Heart left ventricle (tissue), 16 donors: ENCODE measurements around the gene S100A1. TPM values are rescaled to one million over a fixed set of nuclear protein-coding genes. Genes with fewer than 3 reads are reported as not detected.

Experiments
- ATAC-seq, 4 donors: fragments of 200-7000 bp; cut with Tn5 transposase; one replicate each; pipeline ENCODE4 v1.9.1; 2020 to 2022; ENCODE audit warnings: moderate library complexity in 4 of 4, mild to moderate bottlenecking in 3 of 4, moderate number of reproducible peaks in 1 of 4
- DNase-seq, 5 donors: peaks; one replicate each; pipeline ENCODE4 v3.0.0-alpha.2; 2020
- H3K27ac ChIP-seq, 12 donors: fragments of 200-600 bp; sonication (generic) in 4 of 12; one replicate each; pipeline versions ENCODE4 v1.5.0 to v1.8.0; 2016 to 2022; ENCODE audit warnings: mild to moderate bottlenecking in 2 of 12
- H3K27me3 ChIP-seq, 9 donors: fragments of 200-600 bp; sonication (generic) in 2 of 9; one replicate each; pipeline versions ENCODE4 v1.5.1 to v1.8.0; 2016 to 2022; ENCODE audit warnings: mild to moderate bottlenecking in 3 of 9
- H3K36me3 ChIP-seq, 9 donors: fragments of 200-600 bp; sonication (generic) in 2 of 9; one replicate each; pipeline versions ENCODE4 v1.5.0 to v1.8.0; 2018 to 2022; ENCODE audit warnings: mild to moderate bottlenecking in 2 of 9
- H3K4me1 ChIP-seq, 12 donors: fragments of 200-600 bp; sonication (generic) in 4 of 12; one replicate each; pipeline versions ENCODE4 v1.5.0 to v1.8.0; 2016 to 2022; ENCODE audit warnings: mild to moderate bottlenecking in 3 of 12
- H3K4me3 ChIP-seq, 12 donors: fragments of 200-600 bp; sonication (generic) in 4 of 12; one replicate each; pipeline versions ENCODE4 v1.5.0 to v1.8.0; 2017 to 2022; ENCODE audit warnings: mild to moderate bottlenecking in 9 of 12, moderate library complexity in 4 of 12
- H3K9me3 ChIP-seq, 12 donors: fragments of 200-600 bp; sonication (generic) in 4 of 12; one replicate each; pipeline versions ENCODE4 v1.5.0 to v1.8.0; 2016 to 2022; ENCODE audit warnings: mild to moderate bottlenecking in 1 of 12
- POLR2A ChIP-seq, 2 donors: fragments of 450-650 bp; IDR thresholded peaks; one replicate each; pipeline ENCODE4 v1.6.1; 2017; ENCODE audit warnings: antibody characterized with exemption in 2 of 2, mild to moderate bottlenecking in 2 of 2, moderate library complexity in 2 of 2
- WGBS, 4 donors: extraction: QIAGEN DNeasy Blood & Tissue Kit in 2 of 4; methylation state at CpG; one replicate each; pipeline versions ENCODE4 v1.1.5 to v1.1.7; 2013 to 2018; 5-methylcytosine and 5-hydroxymethylcytosine counted together
- intact Hi-C, 10 donors: fragments of 100-400 bp; cut with DNase I; formaldehyde crosslinking; loops; one replicate each; pipeline versions ENCODE4 v1.11.1 to v1.14.2; 2022
- polyA plus RNA-seq, 2 donors: library from polyadenylated mRNA; stranded (reverse); fragments of 200-250 nt; gene quantifications; one replicate each; pipeline ENCODE4 v1.2.3, GENCODE V29; 2013
- total RNA-seq, 9 donors: library from RNA; depleted of rRNA in 2 of 9; stranded (reverse); fragments of >200 nt in 2 of 9; fragmentation: NEBNext Ultra II Directional in 3 of 9; extraction: Animal tissue kit (Norgen Biotek cat#: 25700) in 3 of 9; gene quantifications; one replicate each; pipeline versions ENCODE4 v1.1.0 to v1.2.4, GENCODE V29; 2016 to 2023
- TF ChIP-seq, protein P1 (sequence below), 12 donors: fragments of 200-600 bp; sonication (generic) in 4 of 12; IDR thresholded peaks; one replicate each; pipeline versions ENCODE4 v1.5.0 to v1.8.0; 2018 to 2022; ENCODE audit warnings: antibody characterized with exemption in 12 of 12, mild to moderate bottlenecking in 5 of 12
- donor health status: ischemic (EF 13 %, LVEDD 7.1; RV severe dilation, severe dysfunction).
- donor health status: healthy with polysubstance abuse.
- donor health status: DM: no; HTN: yes; CAD: no.
- donor health status: DM: no; HTN: no; CAD: no.
- donor health status: ischemic (EF 25% LVEDD 6.9; RV normal size, moderate dysfunction).
- donor health status: ischemic (EF 25% LVEDD 5.7; RV mildly dilated, moderate dysfunction).
- donor health status: healthy.
- donor health status: DM: yes; HTN: yes; CAD: no.
- donor health status: ischemic (EF 35%, LVEDD 5.7; RV mildly dilated, moderate dysfunction).
- donor health status: nonischemic (EF 11% LVEDD 7.7; RV severe dilation, severe dysfunction).
- donor health status: DM: yes; HTN: yes; CAD: no.
- donor health status: PGD.
- donor health status: ischemic (EF 29% LVEDD 5.4; RV normal size, mild dysfunction).
- donor health status: nonischemic (EF 23%, LVEDD 6.1; RV moderate dilation, normal function).

Gene S100A1
- total and polyA plus RNA-seq, 11 donors: 752 to 3,565 (median 2,114) TPM

DNA sequence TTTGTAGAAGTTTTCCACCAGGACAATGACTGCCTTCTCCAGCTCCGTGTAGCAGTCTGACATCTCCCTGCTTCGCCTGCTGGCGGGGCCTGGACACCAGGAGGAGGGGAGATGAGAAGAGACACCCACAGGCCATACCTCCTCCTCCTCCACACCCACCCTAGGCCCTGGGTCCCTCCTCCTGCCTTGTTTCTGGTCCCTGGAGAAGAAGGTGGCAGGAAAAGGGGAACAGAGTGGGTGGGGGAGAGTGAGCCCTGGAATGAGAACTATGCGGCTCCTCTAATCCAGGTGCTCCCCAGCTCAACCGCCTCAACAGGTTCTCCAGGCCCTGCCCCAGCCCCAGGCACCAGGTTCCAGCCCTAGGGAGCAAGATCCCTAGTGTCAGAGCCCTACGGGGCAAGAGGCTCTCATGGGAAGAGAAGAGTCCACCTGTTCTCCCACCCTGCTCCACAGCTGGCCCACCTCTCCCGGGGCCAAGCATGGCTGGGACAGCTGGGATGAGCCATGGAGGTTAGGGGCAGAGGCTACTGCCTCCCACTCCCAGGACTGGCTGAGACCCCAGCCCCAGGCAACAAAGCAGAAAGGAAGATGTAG lies 20.0 kb upstream of the S100A1 start:
- H3K4me1 ChIP-seq: peaks cover 6 to 56% (median 24%) of the 10 kb centered on the region in 12 donors
- no peaks in the 10 kb centered on the region for H3K9me3 ChIP-seq
- H3K4me3 ChIP-seq: peak overlapping the region; percentile 15 to 69 (median 59)
- peak in 1 of 4 donors; percentile 35 for ATAC-seq
- WGBS, 4 donors: 56 to 75% (median 66%) methylated on average over 4 to 7 of the region's 7 CpGs
- no peak for DNase-seq
- intact Hi-C loops: no loop called here
- TF ChIP-seq, protein P1, sequence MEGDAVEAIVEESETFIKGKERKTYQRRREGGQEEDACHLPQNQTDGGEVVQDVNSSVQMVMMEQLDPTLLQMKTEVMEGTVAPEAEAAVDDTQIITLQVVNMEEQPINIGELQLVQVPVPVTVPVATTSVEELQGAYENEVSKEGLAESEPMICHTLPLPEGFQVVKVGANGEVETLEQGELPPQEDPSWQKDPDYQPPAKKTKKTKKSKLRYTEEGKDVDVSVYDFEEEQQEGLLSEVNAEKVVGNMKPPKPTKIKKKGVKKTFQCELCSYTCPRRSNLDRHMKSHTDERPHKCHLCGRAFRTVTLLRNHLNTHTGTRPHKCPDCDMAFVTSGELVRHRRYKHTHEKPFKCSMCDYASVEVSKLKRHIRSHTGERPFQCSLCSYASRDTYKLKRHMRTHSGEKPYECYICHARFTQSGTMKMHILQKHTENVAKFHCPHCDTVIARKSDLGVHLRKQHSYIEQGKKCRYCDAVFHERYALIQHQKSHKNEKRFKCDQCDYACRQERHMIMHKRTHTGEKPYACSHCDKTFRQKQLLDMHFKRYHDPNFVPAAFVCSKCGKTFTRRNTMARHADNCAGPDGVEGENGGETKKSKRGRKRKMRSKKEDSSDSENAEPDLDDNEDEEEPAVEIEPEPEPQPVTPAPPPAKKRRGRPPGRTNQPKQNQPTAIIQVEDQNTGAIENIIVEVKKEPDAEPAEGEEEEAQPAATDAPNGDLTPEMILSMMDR (IDR thresholded peaks at IDR 0.05): no peak
- TF ChIP-seq POLR2A (IDR thresholded peaks at IDR 0.05): peak in 1 of 2 donors; percentile 9
- peaks cover 0 to 35% (median 24%) of the 10 kb centered on the region in 9 donors for H3K36me3 ChIP-seq
- H3K27ac ChIP-seq: peak overlapping the region; percentile 87 to 99 (median 96)
- no peaks in the 10 kb centered on the region for H3K27me3 ChIP-seq

DNA sequence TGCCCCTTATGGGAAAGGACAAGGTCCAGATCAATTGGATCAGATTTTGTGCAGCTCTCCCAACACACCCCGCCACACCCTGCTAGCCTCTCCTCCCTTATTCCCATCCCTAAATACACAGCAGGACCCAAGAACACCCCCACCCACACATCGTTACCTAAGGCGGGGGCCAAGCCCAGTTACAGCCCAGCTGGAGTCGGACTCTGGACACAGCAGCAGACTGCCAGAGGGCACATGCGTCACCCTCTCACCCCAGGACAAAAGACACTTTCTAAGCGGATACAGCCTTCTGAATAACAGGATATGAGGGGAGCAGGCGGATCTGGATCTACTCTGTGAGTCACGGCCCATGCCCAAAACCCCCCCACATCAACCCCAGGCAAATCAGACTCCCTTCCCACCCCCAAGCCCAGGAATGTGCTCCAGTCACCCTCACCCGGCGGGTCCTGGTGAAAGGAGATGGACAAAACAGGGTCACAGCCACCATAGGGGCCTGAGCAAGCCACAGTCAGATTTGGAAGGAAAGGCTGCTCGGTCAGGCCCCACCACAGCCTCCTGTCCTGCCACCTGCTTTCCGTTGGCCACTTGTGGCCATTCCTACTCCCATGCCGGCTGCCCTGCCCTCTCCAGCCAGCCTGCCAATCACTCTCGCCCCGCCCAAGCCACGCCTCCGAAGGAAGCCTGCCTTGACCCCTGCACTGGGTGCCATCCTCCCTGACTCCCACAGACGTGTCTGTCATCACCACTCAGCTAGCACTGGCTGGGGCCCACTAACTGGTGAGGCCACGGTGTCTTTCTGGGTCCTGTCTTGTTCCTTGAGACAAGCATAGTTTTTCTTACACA lies 19.3 kb upstream of the S100A1 start:
- Histone ChIP-seq H3K9me3 (no peaks in the 10 kb centered on the region), H3K36me3 (peaks cover 0 to 35% (median 24%) of the 10 kb centered on the region in 9 donors), H3K4me3 (peak overlapping the region; percentile 15 to 69 (median 59)), H3K4me1 (peaks cover 6 to 60% (median 25%) of the 10 kb centered on the region in 12 donors), H3K27ac (peak overlapping the region; percentile 87 to 99 (median 96)), H3K27me3 (no peaks in the 10 kb centered on the region)
- whole genome bisulfite sequencing, 4 donors: 29 to 51% (median 44%) methylated on average over 15 to 19 of the region's 19 CpGs
- intact Hi-C loops: no loop called here
- peak in 1 of 2 donors; percentile 74 for TF ChIP-seq POLR2A (IDR thresholded peaks at IDR 0.05)
- TF ChIP-seq, protein P1 (IDR thresholded peaks at IDR 0.05): no peak
- ATAC-seq (peak; percentile 71 to 90 (median 74)), DNase-seq (peak; percentile 80 to 85 (median 83))

DNA sequence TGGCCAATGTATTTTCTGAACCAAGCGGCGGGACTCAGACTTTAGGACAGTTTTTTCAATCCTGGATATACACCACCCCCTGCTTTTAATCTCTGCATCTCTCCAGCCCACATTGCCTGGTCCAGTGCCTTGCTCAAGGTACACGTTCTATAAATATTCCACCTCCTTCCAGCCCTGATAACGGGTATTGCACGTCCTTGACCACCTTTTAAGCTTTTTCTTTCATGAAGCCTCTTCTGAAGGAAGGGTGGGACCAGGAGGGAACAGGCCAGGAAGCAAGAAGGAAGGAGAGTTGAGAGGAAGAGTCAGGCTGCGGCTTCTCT lies 18.7 kb upstream of the S100A1 start:
- WGBS, 4 donors: 33 to 53% (median 42%) methylated on average over 6 of the region's 6 CpGs
- H3K36me3 ChIP-seq: peaks cover 0 to 33% (median 24%) of the 10 kb centered on the region in 9 donors
- ATAC-seq (no peak), DNase-seq (no peak)
- H3K9me3 ChIP-seq: no peaks in the 10 kb centered on the region
- H3K27me3 ChIP-seq: no peaks in the 10 kb centered on the region
- intact Hi-C loops: no loop called here
- peaks cover 6 to 60% (median 25%) of the 10 kb centered on the region in 12 donors for H3K4me1 ChIP-seq
- no peak for TF ChIP-seq POLR2A (IDR thresholded peaks at IDR 0.05)
- TF ChIP-seq, protein P1 (IDR thresholded peaks at IDR 0.05): no peak
- H3K27ac ChIP-seq: peak overlapping the region; percentile 87 to 99 (median 96)
- H3K4me3 ChIP-seq: peak overlapping the region in 8 of 12 donors; percentile 46 to 69 (median 64)

DNA sequence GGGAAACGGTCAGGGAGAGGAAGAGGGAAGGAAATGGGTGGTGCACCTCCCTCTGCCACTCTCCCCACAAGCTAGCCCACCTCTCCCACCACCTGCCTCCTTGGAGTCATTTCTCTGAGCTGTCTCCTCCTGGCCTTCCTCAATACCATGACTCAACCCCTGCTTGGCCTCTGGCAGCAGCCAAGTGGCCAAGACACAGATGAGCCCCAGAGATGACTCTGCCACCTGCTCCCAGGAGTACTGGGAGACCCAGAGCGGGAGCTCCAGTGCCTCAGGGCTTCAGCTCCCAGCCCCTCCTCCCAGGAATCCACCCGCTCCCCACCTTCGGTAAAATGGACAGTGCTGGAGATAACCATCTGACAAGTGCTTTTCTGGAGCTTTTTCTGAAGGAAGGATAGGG lies 17.9 kb upstream of the S100A1 start:
- Histone ChIP-seq H3K4me1 (peaks cover 6 to 60% (median 25%) of the 10 kb centered on the region in 12 donors), H3K27ac (peak overlapping the region; percentile 87 to 99 (median 96)), H3K27me3 (no peaks in the 10 kb centered on the region), H3K36me3 (peaks cover 0 to 27% (median 24%) of the 10 kb centered on the region in 9 donors), H3K4me3 (no peak overlapping the region), H3K9me3 (no peaks in the 10 kb centered on the region)
- intact Hi-C loops: loop anchor here in 3 of 10 donors (5.0 kb wide), 2 partner anchors 38 to 78 kb away; no protein-coding TSS in a partner anchor
- ATAC-seq (no peak), DNase-seq (no peak)
- WGBS, 4 donors: 54 to 67% (median 61%) methylated on average over 3 to 4 of the region's 4 CpGs
- TF ChIP-seq, protein P1 (IDR thresholded peaks at IDR 0.05): no peak
- TF ChIP-seq POLR2A (IDR thresholded peaks at IDR 0.05): no peak
